ENCODE data around the gene NPIPA7.
"Not testable (repeated sequence)": the region's sequence is repeated elsewhere in the genome, so short reads cannot be mapped to it uniquely, and the experiment has no call there.

The NPIPA7 gene

DNA sequence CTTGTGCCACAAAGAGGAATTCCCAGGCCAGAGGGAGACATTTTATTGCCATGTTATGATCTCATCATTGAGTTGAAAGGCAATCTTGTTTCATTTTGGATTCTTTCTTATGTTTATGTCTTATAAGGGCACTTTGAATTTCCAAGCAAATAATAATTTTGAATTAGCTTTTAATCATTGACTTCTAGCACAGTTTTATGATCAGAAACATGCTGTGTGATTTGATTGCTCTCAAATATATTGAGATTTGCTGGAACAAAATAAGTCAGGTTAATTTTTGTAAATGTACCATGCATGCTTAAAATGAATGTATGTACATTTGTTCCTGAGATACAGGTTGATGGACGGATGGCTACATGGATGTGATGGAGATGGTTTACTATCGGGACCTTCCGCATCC, at the start of gene NPIPA7:
Gene NPIPA7 (plus strand): TSS at position 301 of the 400 bp plus-strand sequence. CDS start 105 bp downstream, outside the sequence.
- H3K27ac ChIP-seq (ENCODE audit: low read depth, low read length, poor library complexity, severe bottlenecking); H3K4me2 ChIP-seq (ENCODE audit: low read length); H3K27me3 ChIP-seq (ENCODE audit: insufficient read depth, low read length); H3K36me3 ChIP-seq (ENCODE audit: insufficient read depth, low read length); H2AFZ ChIP-seq (ENCODE audit: low read length); H3K9ac ChIP-seq (ENCODE audit: low read length); H3K9me3 ChIP-seq (ENCODE audit: low read length); H3K9me2 ChIP-seq (ENCODE audit: low read depth, low read length); H4K20me1 ChIP-seq (ENCODE audit: insufficient read depth, low read length); H3K79me2 ChIP-seq (ENCODE audit: insufficient read depth, low read length); H3F3A ChIP-seq (ENCODE audit: insufficient read depth, low read length); H3K4me3 ChIP-seq (ENCODE audit: low read depth, low read length, poor library complexity, severe bottlenecking); H3K4me1 ChIP-seq (ENCODE audit: insufficient read depth, low read length, severe bottlenecking): not testable (repeated sequence)

DNA sequence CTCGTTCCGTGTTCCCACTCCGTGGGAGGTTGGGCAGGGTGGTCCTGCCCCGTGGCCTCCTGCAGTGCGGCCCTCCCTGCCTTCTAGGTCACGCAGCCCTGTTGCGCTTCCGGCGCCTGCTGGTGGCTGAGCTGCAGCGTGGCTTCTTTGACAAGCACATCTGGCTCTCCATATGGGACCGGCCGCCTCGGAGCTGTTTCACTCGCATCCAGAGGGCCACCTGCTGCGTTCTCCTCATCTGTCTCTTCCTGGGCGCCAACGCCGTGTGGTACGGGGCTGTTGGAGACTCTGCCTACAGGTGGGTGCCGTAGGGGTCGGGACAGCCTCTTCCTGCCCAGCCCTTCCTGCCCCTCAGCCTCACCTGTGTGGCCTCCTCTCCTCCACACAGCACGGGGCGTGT, 47.5 kb upstream of the NPIPA7 start:
- not testable (repeated sequence) for H3K79me2 ChIP-seq (ENCODE audit: insufficient read depth, low read length); H3K36me3 ChIP-seq (ENCODE audit: insufficient read depth, low read length); H3K9ac ChIP-seq (ENCODE audit: low read length); H2AFZ ChIP-seq (ENCODE audit: low read length); H4K20me1 ChIP-seq (ENCODE audit: insufficient read depth, low read length); H3K4me2 ChIP-seq (ENCODE audit: low read length); H3K9me3 ChIP-seq (ENCODE audit: low read length); H3K27me3 ChIP-seq (ENCODE audit: insufficient read depth, low read length); H3K4me3 ChIP-seq (ENCODE audit: low read depth, low read length, poor library complexity, severe bottlenecking); H3K9me2 ChIP-seq (ENCODE audit: low read depth, low read length); H3K27ac ChIP-seq (ENCODE audit: low read depth, low read length, poor library complexity, severe bottlenecking); H3F3A ChIP-seq (ENCODE audit: insufficient read depth, low read length); H3K4me1 ChIP-seq (ENCODE audit: insufficient read depth, low read length, severe bottlenecking)

DNA sequence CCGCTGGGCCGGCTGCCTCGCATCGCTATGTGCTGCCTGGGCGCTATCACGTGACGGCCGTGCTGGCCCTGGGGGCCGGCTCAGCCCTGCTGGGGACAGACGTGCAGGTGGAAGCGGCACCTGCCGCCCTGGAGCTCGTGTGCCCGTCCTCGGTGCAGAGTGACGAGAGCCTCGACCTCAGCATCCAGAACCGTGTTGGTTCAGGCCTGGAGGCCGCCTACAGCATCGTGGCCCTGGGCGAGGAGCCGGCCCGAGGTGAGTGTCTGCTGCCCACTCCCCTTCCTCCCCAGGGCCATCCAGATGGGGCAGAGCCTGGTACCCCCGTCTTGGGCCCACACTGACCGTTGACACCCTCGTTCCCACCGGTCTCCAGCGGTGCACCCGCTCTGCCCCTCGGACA, 21.4 kb upstream of the NPIPA7 start:
- H3K27ac ChIP-seq (ENCODE audit: low read depth, low read length, poor library complexity, severe bottlenecking); H3K9ac ChIP-seq (ENCODE audit: low read length): not testable (repeated sequence)

DNA sequence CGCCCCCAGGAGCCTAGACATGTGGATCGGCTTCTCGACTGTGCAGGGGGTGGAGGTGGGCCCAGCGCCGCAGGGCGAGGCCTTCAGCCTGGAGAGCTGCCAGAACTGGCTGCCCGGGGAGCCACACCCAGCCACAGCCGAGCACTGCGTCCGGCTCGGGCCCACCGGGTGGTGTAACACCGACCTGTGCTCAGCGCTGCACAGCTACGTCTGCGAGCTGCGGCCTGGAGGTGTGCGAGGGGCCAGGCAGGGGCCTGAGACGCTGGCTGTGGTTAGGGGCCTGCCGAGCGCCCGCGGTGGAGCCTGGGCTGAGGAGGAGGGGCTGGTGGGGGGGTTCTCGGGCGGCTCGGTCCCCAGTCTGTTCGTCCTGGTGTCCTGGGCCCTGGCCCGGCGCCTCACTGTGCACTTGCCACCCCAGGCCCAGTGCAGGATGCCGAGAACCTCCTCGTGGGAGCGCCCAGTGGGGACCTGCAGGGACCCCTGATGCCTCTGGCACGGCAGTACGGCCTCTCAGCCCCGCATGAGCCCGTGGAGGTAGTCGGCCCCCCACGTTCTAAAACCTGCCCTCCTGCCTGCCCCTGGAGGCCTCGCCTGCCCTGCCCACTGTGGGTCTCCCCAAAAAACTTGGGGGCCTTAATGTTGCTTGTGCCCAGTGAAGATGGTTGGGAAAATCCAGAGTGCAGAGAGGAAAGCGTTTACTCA, 20.2 kb upstream of the NPIPA7 start:
- not testable (repeated sequence) for H3K36me3 ChIP-seq (ENCODE audit: insufficient read depth, low read length); H2AFZ ChIP-seq (ENCODE audit: low read length); H3K27me3 ChIP-seq (ENCODE audit: insufficient read depth, low read length); H3K4me2 ChIP-seq (ENCODE audit: low read length); H4K20me1 ChIP-seq (ENCODE audit: insufficient read depth, low read length); H3K9ac ChIP-seq (ENCODE audit: low read length); H3F3A ChIP-seq (ENCODE audit: insufficient read depth, low read length); H3K9me3 ChIP-seq (ENCODE audit: low read length); H3K27ac ChIP-seq (ENCODE audit: low read depth, low read length, poor library complexity, severe bottlenecking); H3K9me2 ChIP-seq (ENCODE audit: low read depth, low read length); H3K79me2 ChIP-seq (ENCODE audit: insufficient read depth, low read length); H3K4me1 ChIP-seq (ENCODE audit: insufficient read depth, low read length, severe bottlenecking); H3K4me3 ChIP-seq (ENCODE audit: low read depth, low read length, poor library complexity, severe bottlenecking)

More for the DNA sequence above, 21.4 kb upstream of the NPIPA7 start:
- H3K36me3 ChIP-seq (ENCODE audit: insufficient read depth, low read length); H3K79me2 ChIP-seq (ENCODE audit: insufficient read depth, low read length); H3K4me1 ChIP-seq (ENCODE audit: insufficient read depth, low read length, severe bottlenecking); H2AFZ ChIP-seq (ENCODE audit: low read length); H3K9me3 ChIP-seq (ENCODE audit: low read length); H3K4me3 ChIP-seq (ENCODE audit: low read depth, low read length, poor library complexity, severe bottlenecking); H4K20me1 ChIP-seq (ENCODE audit: insufficient read depth, low read length); H3F3A ChIP-seq (ENCODE audit: insufficient read depth, low read length); H3K9me2 ChIP-seq (ENCODE audit: low read depth, low read length); H3K27me3 ChIP-seq (ENCODE audit: insufficient read depth, low read length); H3K4me2 ChIP-seq (ENCODE audit: low read length): not testable (repeated sequence)

DNA sequence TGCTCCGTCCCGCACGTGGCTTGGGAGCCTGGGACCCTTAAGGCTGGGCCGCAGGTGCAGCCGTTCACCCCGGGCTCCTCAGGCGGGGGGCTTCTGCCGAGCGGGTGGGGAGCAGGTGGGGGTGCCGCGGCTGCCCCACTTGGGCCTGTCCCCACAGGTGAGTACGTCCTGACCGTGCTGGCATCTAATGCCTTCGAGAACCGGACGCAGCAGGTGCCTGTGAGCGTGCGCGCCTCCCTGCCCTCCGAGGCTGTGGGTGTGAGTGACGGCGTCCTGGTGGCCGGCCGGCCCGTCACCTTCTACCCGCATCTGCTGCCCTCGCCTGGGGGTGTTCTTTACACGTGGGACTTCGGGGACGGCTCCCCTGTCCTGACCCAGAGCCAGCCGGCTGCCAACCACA, 15.3 kb upstream of the NPIPA7 start:
- H3K4me2 ChIP-seq (ENCODE audit: low read length); H3K27ac ChIP-seq (ENCODE audit: low read depth, low read length, poor library complexity, severe bottlenecking); H3K9ac ChIP-seq (ENCODE audit: low read length); H3K27me3 ChIP-seq (ENCODE audit: insufficient read depth, low read length); H3K79me2 ChIP-seq (ENCODE audit: insufficient read depth, low read length); H3K36me3 ChIP-seq (ENCODE audit: insufficient read depth, low read length); H3K9me2 ChIP-seq (ENCODE audit: low read depth, low read length); H3K4me3 ChIP-seq (ENCODE audit: low read depth, low read length, poor library complexity, severe bottlenecking); H2AFZ ChIP-seq (ENCODE audit: low read length); H3K4me1 ChIP-seq (ENCODE audit: insufficient read depth, low read length, severe bottlenecking); H3K9me3 ChIP-seq (ENCODE audit: low read length); H3F3A ChIP-seq (ENCODE audit: insufficient read depth, low read length); H4K20me1 ChIP-seq (ENCODE audit: insufficient read depth, low read length): not testable (repeated sequence)

DNA sequence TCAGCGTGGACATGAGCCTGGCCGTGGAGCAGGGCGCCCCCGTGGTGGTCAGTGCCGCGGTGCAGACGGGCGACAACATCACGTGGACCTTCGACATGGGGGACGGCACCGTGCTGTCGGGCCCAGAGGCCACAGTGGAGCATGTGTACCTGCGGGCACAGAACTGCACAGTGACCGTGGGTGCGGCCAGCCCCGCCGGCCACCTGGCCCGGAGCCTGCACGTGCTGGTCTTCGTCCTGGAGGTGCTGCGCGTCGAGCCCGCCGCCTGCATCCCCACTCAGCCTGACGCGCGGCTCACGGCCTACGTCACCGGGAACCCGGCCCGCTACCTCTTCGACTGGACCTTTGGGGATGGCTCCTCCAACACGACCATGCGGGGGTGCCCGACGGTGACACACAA, 14.8 kb upstream of the NPIPA7 start:
- not testable (repeated sequence) for H3K9ac ChIP-seq (ENCODE audit: low read length); H3K27me3 ChIP-seq (ENCODE audit: insufficient read depth, low read length); H3K4me3 ChIP-seq (ENCODE audit: low read depth, low read length, poor library complexity, severe bottlenecking); H3F3A ChIP-seq (ENCODE audit: insufficient read depth, low read length); H2AFZ ChIP-seq (ENCODE audit: low read length); H4K20me1 ChIP-seq (ENCODE audit: insufficient read depth, low read length); H3K27ac ChIP-seq (ENCODE audit: low read depth, low read length, poor library complexity, severe bottlenecking); H3K79me2 ChIP-seq (ENCODE audit: insufficient read depth, low read length); H3K9me3 ChIP-seq (ENCODE audit: low read length); H3K9me2 ChIP-seq (ENCODE audit: low read depth, low read length); H3K4me2 ChIP-seq (ENCODE audit: low read length); H3K36me3 ChIP-seq (ENCODE audit: insufficient read depth, low read length); H3K4me1 ChIP-seq (ENCODE audit: insufficient read depth, low read length, severe bottlenecking)

DNA sequence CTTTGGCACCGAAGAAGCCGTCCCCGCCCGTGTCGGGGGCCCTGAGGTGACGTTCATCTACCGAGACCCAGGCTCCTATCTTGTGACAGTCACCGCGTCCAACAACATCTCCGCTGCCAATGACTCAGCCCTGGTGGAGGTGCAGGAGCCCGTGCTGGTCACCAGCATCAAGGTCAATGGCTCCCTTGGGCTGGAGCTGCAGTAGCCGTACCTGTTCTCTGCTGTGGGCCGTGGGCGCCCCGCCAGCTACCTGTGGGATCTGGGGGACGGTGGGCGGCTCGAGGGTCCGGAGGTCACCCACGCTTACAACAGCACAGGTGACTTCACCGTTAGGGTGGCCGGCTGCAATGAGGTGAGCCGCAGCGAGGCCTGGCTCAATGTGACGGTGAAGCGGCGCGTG, 14.2 kb upstream of the NPIPA7 start:
- H4K20me1 ChIP-seq (ENCODE audit: insufficient read depth, low read length); H2AFZ ChIP-seq (ENCODE audit: low read length); H3K4me3 ChIP-seq (ENCODE audit: low read depth, low read length, poor library complexity, severe bottlenecking); H3K9ac ChIP-seq (ENCODE audit: low read length); H3F3A ChIP-seq (ENCODE audit: insufficient read depth, low read length); H3K9me3 ChIP-seq (ENCODE audit: low read length); H3K79me2 ChIP-seq (ENCODE audit: insufficient read depth, low read length); H3K27ac ChIP-seq (ENCODE audit: low read depth, low read length, poor library complexity, severe bottlenecking); H3K9me2 ChIP-seq (ENCODE audit: low read depth, low read length); H3K36me3 ChIP-seq (ENCODE audit: insufficient read depth, low read length); H3K4me1 ChIP-seq (ENCODE audit: insufficient read depth, low read length, severe bottlenecking); H3K27me3 ChIP-seq (ENCODE audit: insufficient read depth, low read length); H3K4me2 ChIP-seq (ENCODE audit: low read length): not testable (repeated sequence)

DNA sequence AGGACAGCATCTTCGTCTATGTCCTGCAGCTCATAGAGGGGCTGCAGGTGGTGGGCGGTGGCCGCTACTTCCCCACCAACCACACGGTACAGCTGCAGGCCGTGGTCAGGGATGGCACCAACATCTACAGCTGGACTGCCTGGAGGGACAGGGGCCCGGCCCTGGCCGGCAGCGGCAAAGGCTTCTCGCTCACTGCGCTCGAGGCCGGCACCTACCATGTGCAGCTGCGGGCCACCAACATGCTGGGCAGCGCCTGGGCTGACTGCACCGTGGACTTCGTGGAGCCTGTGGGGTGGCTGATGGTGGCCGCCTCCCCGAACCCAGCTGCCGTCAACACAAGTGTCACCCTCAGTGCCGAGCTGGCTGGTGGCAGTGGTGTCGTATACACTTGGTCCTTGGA, 13.6 kb upstream of the NPIPA7 start:
- H3K27ac ChIP-seq (ENCODE audit: low read depth, low read length, poor library complexity, severe bottlenecking); H2AFZ ChIP-seq (ENCODE audit: low read length); H3K36me3 ChIP-seq (ENCODE audit: insufficient read depth, low read length): not testable (repeated sequence)

More for the DNA sequence above, 13.6 kb upstream of the NPIPA7 start:
- not testable (repeated sequence) for H3K4me2 ChIP-seq (ENCODE audit: low read length); H3K9ac ChIP-seq (ENCODE audit: low read length); H3F3A ChIP-seq (ENCODE audit: insufficient read depth, low read length); H3K9me3 ChIP-seq (ENCODE audit: low read length); H3K27me3 ChIP-seq (ENCODE audit: insufficient read depth, low read length); H3K9me2 ChIP-seq (ENCODE audit: low read depth, low read length); H3K4me3 ChIP-seq (ENCODE audit: low read depth, low read length, poor library complexity, severe bottlenecking); H3K4me1 ChIP-seq (ENCODE audit: insufficient read depth, low read length, severe bottlenecking); H3K79me2 ChIP-seq (ENCODE audit: insufficient read depth, low read length); H4K20me1 ChIP-seq (ENCODE audit: insufficient read depth, low read length)

Data from OCI-LY1 (cell line).